Breast epithelium (tissue), 4 donors: Measurements from ENCODE around the gene ZNF132. TPM values are rescaled to one million over a fixed set of nuclear protein-coding genes. Genes with fewer than 3 reads are reported as not detected.

Source experiments
- DNase-seq, 2 donors: peaks; one replicate each; pipeline ENCODE4 v3.0.0-alpha.2; 2019; ENCODE audit warnings: low spot score in 2 of 2
- H3K27ac ChIP-seq, 2 donors: fragments of 200-600 bp; sonication (generic) in 1 of 2; one replicate each; pipeline ENCODE4 v1.5.1; 2016 to 2019; ENCODE audit warnings: mild to moderate bottlenecking in 1 of 2
- H3K27me3 ChIP-seq, 2 donors: fragments of 200-600 bp; sonication (generic) in 1 of 2; one replicate each; pipeline versions ENCODE4 v1.5.1 to v1.6.0; 2017 to 2019; ENCODE audit warnings: control low read depth in 1 of 2, mild to moderate bottlenecking in 1 of 2
- H3K36me3 ChIP-seq: fragments of 200-600 bp; one replicate; pipeline ENCODE4 v1.5.1; 2019
- H3K4me1 ChIP-seq, 2 donors: fragments of 200-600 bp; sonication (generic); one replicate each; pipeline ENCODE4 v1.5.1; 2016 to 2019; ENCODE audit warnings: control low read depth in 1 of 2
- H3K4me3 ChIP-seq, 3 donors: fragments of 200-600 bp; sonication (generic); 1 replicate in 2 of 3; 2 replicates in 1 of 3; pipeline ENCODE4 v1.5.1; 2016 to 2019; ENCODE audit warnings: mild to moderate bottlenecking in 3 of 3, moderate library complexity in 2 of 3
- H3K9me3 ChIP-seq, 2 donors: fragments of 200-600 bp; sonication (generic) in 1 of 2; one replicate each; pipeline ENCODE4 v1.5.1; 2016 to 2019; ENCODE audit warnings: control low read depth in 1 of 2
- POLR2A ChIP-seq: fragments of 450-650 bp; IDR thresholded peaks from one replicate; pipeline ENCODE4 v1.6.1; 2016; ENCODE audit warnings: antibody characterized with exemption, mild to moderate bottlenecking, moderate library complexity
- POLR2AphosphoS5 ChIP-seq, 3 donors: sonication (generic); formaldehyde crosslinking; IDR thresholded peaks; one replicate each; pipeline ENCODE4 v1.6.1; 2017; ENCODE audit warnings: antibody characterized with exemption in 3 of 3
- intact Hi-C: fragments of 100-400 bp; cut with DNase I; formaldehyde crosslinking; loops from one replicate; pipeline ENCODE4 v1.15.1; 2023; ENCODE audit warnings: low total_unique reads
- total RNA-seq, 3 donors: library from RNA; depleted of rRNA; stranded (reverse); fragments of >200 nt; gene quantifications; one replicate each; pipeline ENCODE4 v1.1.0, GENCODE V29; 2016
- TF ChIP-seq, protein P1 (sequence below), 3 donors: fragments of 450-650 bp; IDR thresholded peaks; one replicate each; pipeline ENCODE4 v1.5.1; 2016 to 2017; ENCODE audit warnings: antibody characterized with exemption in 3 of 3, mild to moderate bottlenecking in 3 of 3, moderate library complexity in 3 of 3

ZNF132 gene
- total RNA-seq, 3 donors from 2014 or later: 3.5 to 13.3 (median 6.2) TPM

DNA sequence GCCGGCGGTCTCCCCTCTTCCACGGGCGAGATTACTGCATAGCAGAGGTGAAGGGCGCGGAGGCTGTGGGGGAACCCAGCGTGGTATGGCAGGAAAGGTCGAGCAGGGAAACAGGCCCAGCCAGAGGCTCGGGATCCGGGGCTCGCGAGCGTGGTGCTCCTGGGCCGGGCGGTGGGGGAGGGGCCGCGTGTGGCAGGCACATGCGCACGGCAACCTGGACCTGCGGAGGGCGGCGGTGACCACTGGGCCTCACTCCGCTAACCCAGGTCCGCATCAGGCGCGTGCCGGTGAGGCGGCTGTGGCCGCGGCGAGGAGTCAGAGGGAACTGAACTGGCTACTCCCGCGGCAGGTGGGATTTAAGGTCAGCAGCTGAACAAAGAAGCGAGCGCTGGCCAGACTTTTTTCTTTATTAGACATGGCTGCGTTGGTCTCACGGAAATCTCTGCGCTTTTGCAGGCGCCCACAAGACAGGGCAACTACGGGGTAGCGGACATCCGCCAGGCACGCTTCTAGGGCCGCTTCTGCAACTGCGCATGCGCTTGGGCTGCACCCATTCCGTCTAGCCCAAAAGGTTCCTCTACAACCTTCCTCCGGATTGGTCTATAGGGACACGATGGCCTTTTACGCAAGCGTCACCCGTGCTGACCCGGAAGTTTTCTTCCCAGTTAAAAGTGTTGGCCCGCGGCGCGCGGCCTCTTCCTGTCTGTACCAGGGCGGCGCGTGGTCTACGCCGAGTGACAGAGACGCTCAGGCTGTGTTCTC, 53.2 kb downstream of the ZNF132 start, which contains the start of gene RPS5:
TSS of gene RPS5 (plus strand) at position 694 of the 762 bp plus-strand sequence. CDS start 869 bp downstream, outside the sequence.
- intact Hi-C loops: no loop called here
- H3K4me1 ChIP-seq: peaks cover 12 to 21% of the 10 kb centered on the region in 2 donors

DNA sequence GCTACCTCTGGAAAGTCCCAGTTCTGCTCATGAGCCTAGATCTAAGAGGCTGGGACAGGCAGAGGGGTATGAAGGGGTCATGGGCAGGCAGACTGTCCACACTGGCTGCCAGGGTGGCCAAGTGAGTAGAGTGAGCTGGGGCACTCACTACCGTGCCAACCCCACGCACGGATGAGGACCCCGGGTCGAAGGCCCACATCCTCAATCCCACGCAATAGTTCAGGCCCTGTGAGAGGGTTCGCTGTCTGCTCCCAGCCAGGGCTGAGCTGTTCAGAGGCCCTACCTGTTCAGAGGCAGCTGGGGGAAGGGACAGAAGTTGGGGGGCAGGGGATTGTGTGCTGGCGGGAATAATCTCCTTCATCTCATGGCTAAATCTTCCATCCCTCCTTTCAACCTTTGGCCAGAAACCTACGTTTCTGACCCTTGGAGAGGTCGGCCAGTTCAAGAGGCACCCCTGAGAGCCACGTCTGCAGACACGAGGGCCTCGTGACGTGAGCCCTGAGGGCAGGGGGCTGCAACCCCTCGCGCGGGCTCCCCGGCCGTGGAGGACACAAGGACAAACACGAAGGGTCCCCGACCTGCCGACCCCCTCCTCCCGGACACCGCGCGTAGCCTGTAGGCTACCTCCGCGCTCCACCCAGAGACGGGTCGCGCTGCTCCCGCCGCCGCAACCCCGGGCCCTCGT, 53.9 kb downstream of the ZNF132 start:
- intact Hi-C loops: no loop called here
- Histone ChIP-seq H3K27ac (peak overlapping the region; percentile 94 to 97), H3K4me1 (peaks cover 12 to 22% of the 10 kb centered on the region in 2 donors), H3K9me3 (no peaks in the 10 kb centered on the region), H3K4me3 (peak overlapping the region; percentile 68 to 87 (median 86)), H3K36me3 (no peaks in the 10 kb centered on the region), H3K27me3 (no peaks in the 10 kb centered on the region)
- TF ChIP-seq, protein P1, sequence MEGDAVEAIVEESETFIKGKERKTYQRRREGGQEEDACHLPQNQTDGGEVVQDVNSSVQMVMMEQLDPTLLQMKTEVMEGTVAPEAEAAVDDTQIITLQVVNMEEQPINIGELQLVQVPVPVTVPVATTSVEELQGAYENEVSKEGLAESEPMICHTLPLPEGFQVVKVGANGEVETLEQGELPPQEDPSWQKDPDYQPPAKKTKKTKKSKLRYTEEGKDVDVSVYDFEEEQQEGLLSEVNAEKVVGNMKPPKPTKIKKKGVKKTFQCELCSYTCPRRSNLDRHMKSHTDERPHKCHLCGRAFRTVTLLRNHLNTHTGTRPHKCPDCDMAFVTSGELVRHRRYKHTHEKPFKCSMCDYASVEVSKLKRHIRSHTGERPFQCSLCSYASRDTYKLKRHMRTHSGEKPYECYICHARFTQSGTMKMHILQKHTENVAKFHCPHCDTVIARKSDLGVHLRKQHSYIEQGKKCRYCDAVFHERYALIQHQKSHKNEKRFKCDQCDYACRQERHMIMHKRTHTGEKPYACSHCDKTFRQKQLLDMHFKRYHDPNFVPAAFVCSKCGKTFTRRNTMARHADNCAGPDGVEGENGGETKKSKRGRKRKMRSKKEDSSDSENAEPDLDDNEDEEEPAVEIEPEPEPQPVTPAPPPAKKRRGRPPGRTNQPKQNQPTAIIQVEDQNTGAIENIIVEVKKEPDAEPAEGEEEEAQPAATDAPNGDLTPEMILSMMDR (IDR thresholded peaks at IDR 0.05): no peak
- TF ChIP-seq POLR2AphosphoS5 (IDR thresholded peaks at IDR 0.05) (no peak), POLR2A (no peak)
- DNase-seq: no peak

More for the DNA sequence above, 53.2 kb downstream of the ZNF132 start, which contains the start of gene RPS5:
- TF ChIP-seq POLR2AphosphoS5 (IDR thresholded peaks at IDR 0.05) (peak; percentile 84 to 94 (median 87)), POLR2A (peak; percentile 66)
- TF ChIP-seq, protein P1 (IDR thresholded peaks at IDR 0.05): peak in 2 of 3 donors; percentile 13 to 15
- H3K27me3 ChIP-seq: no peaks in the 10 kb centered on the region
- no peaks in the 10 kb centered on the region for H3K36me3 ChIP-seq
- no peaks in the 10 kb centered on the region for H3K9me3 ChIP-seq
- peak within 1 kb of the TSS; percentile 68 to 87 (median 86) for H3K4me3 ChIP-seq
- peak within 1 kb of the TSS; percentile 94 to 97 for H3K27ac ChIP-seq
- DNase-seq: peak; percentile 95 to 97

DNA sequence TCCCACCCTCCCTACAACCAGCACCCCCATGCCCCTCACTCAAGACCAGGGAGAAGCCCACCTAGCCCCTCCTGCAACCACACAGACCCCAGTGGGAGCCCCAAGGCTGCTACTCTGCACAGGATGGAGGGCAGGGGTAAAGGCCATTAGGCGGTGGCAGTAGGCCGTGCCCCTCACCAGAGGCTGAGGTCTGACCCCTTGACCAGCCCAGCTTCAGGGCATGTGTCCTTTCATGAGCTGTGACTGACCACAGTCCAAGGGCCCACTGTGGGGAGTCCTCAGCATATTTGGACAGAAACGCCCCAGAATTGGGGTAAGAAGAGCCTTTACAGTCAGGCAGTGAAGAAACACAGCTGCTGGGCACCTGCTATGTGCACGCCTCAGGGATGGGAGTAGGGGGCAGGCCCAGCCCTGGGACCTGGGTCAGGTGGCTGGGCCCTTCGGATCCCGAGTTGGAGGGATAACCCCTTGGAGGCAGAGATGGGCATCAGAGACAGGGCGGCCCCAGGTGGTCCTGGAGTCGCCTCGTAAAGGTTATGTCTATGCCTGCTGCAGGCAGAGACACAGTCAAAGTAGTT, 54.6 kb downstream of the ZNF132 start:
- no peak for DNase-seq
- H3K4me3 ChIP-seq: peak overlapping the region; percentile 68 to 87 (median 86)
- intact Hi-C loops: no loop called here
- TF ChIP-seq, protein P1 (IDR thresholded peaks at IDR 0.05): no peak
- no peak for TF ChIP-seq POLR2AphosphoS5 (IDR thresholded peaks at IDR 0.05)
- TF ChIP-seq POLR2A: no peak
- peaks cover 12 to 22% of the 10 kb centered on the region in 2 donors for H3K4me1 ChIP-seq
- no peaks in the 10 kb centered on the region for H3K36me3 ChIP-seq
- H3K9me3 ChIP-seq: no peaks in the 10 kb centered on the region
- no peaks in the 10 kb centered on the region for H3K27me3 ChIP-seq
- H3K27ac ChIP-seq: peak overlapping the region; percentile 94 to 97

DNA sequence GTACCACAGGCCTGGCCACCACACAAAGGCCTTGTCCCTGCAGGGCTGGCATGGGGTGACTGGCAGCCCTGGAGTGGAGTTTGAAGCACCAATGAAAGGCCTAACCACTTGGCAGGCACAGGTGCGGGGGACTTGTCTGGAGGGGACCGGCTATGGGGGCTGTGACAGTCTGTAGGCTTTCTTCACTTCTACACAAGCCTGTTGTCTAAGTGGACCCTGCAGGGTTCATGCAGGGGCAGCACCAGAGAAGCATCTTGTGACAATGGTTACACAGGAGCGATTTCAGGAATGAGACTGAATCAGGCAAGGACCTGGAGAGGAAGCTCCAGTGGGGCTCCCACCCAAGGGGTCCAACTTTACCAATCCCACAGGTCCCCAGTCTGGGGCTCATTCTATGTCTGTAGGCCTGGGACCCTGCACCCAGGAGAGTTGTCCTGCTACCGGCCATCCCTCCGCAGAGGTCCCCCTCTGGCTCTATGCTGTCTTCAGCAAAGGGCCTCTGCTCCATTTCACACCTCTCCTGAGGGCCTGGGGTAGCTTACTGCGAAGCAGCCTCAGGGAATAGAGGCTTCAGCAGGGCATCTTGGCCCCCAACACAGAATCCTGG, 56.9 kb downstream of the ZNF132 start:
- peaks cover 16 to 29% of the 10 kb centered on the region in 2 donors for H3K4me1 ChIP-seq
- intact Hi-C loops: no loop called here
- no peaks in the 10 kb centered on the region for H3K36me3 ChIP-seq
- TF ChIP-seq POLR2AphosphoS5 (IDR thresholded peaks at IDR 0.05) (no peak), POLR2A (no peak)
- TF ChIP-seq, protein P1 (IDR thresholded peaks at IDR 0.05): no peak
- H3K27me3 ChIP-seq: no peaks in the 10 kb centered on the region
- no peaks in the 10 kb centered on the region for H3K9me3 ChIP-seq
- DNase-seq: no peak
- no peak overlapping the region for H3K4me3 ChIP-seq
- no peak overlapping the region for H3K27ac ChIP-seq

Other genes with a start within 250 kb of the ZNF132 start
- gene ZNF544, start 211.2 kb downstream of the ZNF132 start, total RNA-seq: 10 to 100 TPM; 10.1 to 70.2 (median 36.1) TPM
- gene ZNF8, start 161.2 kb downstream of the ZNF132 start, total RNA-seq: 10 to 100 TPM in 1 of 3 donors, 1 to 10 TPM in 2; 4.2 to 10.8 (median 9.2) TPM
- gene ERVK3-1, start 134.8 kb downstream of the ZNF132 start, total RNA-seq: 10 to 100 TPM; 44.3 to 72.7 (median 60.0) TPM
- 1 to 10 TPM; 2.6 to 3.8 (median 3.6) TPM for gene ZSCAN22, start 113.2 kb downstream of the ZNF132 start, total RNA-seq
- gene A1BG, start 86.7 kb downstream of the ZNF132 start, total RNA-seq: 10 to 100 TPM; 40.6 to 42.7 (median 42.6) TPM
- 1 to 10 TPM in 2 of 3 donors, under 1 TPM in 1; 0.80 to 5.3 (median 3.6) TPM for gene ZNF497, start 77.4 kb downstream of the ZNF132 start, total RNA-seq
- gene ZNF837, start 59.1 kb downstream of the ZNF132 start, total RNA-seq: 1 to 10 TPM; 1.3 to 6.6 (median 2.3) TPM
- gene RPS5, start 52.9 kb downstream of the ZNF132 start, total RNA-seq: 1,000 to 10,000 TPM; 1,794 to 2,659 (median 2,022) TPM
- 1 to 10 TPM in 1 of 3 donors, not detected in 2; 2.9 TPM for gene RNF225, start 44.5 kb downstream of the ZNF132 start, total RNA-seq
- gene ZNF584, start 31.5 kb downstream of the ZNF132 start, total RNA-seq: 10 to 100 TPM; 13.6 to 16.1 (median 15.8) TPM
- gene ZNF324B, start 11.5 kb upstream of the ZNF132 start, total RNA-seq: 1 to 10 TPM; 6.1 to 9.1 (median 7.2) TPM
- gene ZNF324, start 26.9 kb upstream of the ZNF132 start, total RNA-seq: 10 to 100 TPM in 2 of 3 donors, 1 to 10 TPM in 1; 9.0 to 30.9 (median 24.3) TPM
- 10 to 100 TPM; 10.2 to 23.4 (median 20.0) TPM for gene ZNF446, start 36.2 kb upstream of the ZNF132 start, total RNA-seq
- 10 to 100 TPM in 2 of 3 donors, 1 to 10 TPM in 1; 4.7 to 18.0 (median 10.7) TPM for gene SLC27A5, start 71.8 kb upstream of the ZNF132 start, total RNA-seq
- gene ZBTB45, start 79.7 kb upstream of the ZNF132 start, total RNA-seq: 1 to 10 TPM; 8.2 to 9.2 (median 8.6) TPM
- gene TRIM28, start 103.9 kb upstream of the ZNF132 start, total RNA-seq: 100 to 1,000 TPM; 110 to 190 (median 173) TPM
- 100 to 1,000 TPM in 1 of 3 donors, 10 to 100 TPM in 2; 74.6 to 157 (median 92.8) TPM for gene CHMP2A, start 115.0 kb upstream of the ZNF132 start, total RNA-seq
- gene UBE2M, start 118.5 kb upstream of the ZNF132 start, total RNA-seq: 10 to 100 TPM; 19.0 to 21.3 (median 19.3) TPM
- 10 to 100 TPM; 18.7 to 43.0 (median 30.2) TPM for gene MZF1, start 133.2 kb upstream of the ZNF132 start, total RNA-seq